Gastroesophageal sphincter (tissue), 3 donors: ENCODE results near the gene PTPN4.

Experiments
- POLR2A ChIP-seq, 2 donors: fragments of 450-650 bp; IDR thresholded peaks; one replicate each; pipeline ENCODE4 v1.6.1; 2017; ENCODE audit warnings: antibody characterized with exemption in 2 of 2, mild to moderate bottlenecking in 2 of 2, moderate library complexity in 1 of 2
- TF ChIP-seq, protein P1 (sequence below), 4 experiments: fragments of 200-600 bp in 2 of 4; fragments of 450-650 bp in 2 of 4; sonication (generic) in 1 of 4; IDR thresholded peaks; one replicate each; pipeline ENCODE4 v1.5.1; 2017 to 2019; ENCODE audit warnings: antibody characterized with exemption in 4 of 4, mild to moderate bottlenecking in 2 of 4, moderate library complexity in 2 of 4

DNA sequence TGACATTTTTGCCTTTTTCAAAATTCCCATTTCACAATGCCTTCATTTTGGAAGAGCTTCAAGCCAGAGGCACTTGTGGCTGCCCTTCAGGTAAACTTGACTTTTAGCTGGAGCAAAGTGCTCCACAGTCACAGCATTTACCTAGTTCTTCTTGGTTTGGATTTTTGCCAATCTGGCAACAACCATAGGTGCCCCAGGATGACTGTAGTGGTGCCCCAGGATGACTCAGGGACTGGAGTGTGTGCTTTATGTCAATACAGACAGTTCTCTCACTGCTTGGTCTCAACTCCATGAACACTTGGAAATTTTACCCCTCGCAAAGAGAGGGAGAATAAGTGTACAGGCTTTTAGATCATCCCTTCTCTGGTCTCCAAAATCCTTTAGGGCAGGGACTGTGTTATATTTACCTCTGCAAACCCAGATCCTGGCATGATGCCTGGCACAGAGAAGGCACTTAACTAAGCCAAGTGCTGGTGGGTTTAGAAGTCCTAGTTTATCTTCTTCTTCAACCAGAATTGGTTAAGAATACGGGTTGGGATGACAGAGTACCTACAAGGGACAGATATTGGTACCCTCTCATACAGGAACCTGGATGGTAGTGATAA, 15.3 kb upstream of the PTPN4 start:
- TF ChIP-seq, protein P1, sequence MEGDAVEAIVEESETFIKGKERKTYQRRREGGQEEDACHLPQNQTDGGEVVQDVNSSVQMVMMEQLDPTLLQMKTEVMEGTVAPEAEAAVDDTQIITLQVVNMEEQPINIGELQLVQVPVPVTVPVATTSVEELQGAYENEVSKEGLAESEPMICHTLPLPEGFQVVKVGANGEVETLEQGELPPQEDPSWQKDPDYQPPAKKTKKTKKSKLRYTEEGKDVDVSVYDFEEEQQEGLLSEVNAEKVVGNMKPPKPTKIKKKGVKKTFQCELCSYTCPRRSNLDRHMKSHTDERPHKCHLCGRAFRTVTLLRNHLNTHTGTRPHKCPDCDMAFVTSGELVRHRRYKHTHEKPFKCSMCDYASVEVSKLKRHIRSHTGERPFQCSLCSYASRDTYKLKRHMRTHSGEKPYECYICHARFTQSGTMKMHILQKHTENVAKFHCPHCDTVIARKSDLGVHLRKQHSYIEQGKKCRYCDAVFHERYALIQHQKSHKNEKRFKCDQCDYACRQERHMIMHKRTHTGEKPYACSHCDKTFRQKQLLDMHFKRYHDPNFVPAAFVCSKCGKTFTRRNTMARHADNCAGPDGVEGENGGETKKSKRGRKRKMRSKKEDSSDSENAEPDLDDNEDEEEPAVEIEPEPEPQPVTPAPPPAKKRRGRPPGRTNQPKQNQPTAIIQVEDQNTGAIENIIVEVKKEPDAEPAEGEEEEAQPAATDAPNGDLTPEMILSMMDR (IDR thresholded peaks at IDR 0.05): no peak
- no peak for TF ChIP-seq POLR2A (IDR thresholded peaks at IDR 0.05)
